ENCODE results near the gene DPM1.
A peak's percentile ranks its signal among the peaks of the same experiment; 100 is the strongest.

DPM1 gene

DNA sequence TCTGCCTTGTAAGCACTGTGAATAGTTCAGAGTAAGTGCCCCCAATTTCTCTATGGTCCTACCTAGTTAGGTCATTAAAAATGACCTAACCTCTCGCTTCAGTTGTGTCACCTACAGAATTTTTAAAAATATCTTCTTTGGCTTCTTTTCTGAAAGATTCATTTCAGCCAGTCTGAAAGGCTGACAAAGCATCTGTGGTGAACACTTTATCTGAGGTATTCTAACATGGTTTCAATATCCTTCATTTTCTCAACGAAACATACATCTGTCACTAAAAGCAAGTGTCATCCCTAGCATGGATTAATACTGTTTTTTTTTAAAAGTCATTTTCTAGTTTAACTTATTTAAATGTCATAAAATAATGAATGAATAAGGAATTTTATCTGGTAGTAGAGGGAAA, 5.1 kb downstream of the DPM1 start:
- H3K4me3 ChIP-seq (ENCODE audit: low read depth in 1 of 2, low read length in 2 of 2): no peak overlapping the region
- H3K27ac ChIP-seq (ENCODE audit: low read length): no peak overlapping the region
- no peaks in the 10 kb centered on the region for H3K27me3 ChIP-seq (ENCODE audit: low read depth, low read length)
- H3K9me3 ChIP-seq (ENCODE audit: control insufficient read depth in 1 of 2, low read length in 2 of 2): no peaks in the 10 kb centered on the region
- H3K36me3 ChIP-seq (ENCODE audit: control insufficient read depth in 1 of 2, insufficient read depth in 2 of 2, low read length in 2 of 2): peaks cover 17 to 53% of the 10 kb centered on the region in 2 donors
- peaks cover 5 to 27% of the 10 kb centered on the region in 2 donors for H3K4me1 ChIP-seq (ENCODE audit: control insufficient read depth in 1 of 2, insufficient read depth in 2 of 2, low read length in 2 of 2)

DNA sequence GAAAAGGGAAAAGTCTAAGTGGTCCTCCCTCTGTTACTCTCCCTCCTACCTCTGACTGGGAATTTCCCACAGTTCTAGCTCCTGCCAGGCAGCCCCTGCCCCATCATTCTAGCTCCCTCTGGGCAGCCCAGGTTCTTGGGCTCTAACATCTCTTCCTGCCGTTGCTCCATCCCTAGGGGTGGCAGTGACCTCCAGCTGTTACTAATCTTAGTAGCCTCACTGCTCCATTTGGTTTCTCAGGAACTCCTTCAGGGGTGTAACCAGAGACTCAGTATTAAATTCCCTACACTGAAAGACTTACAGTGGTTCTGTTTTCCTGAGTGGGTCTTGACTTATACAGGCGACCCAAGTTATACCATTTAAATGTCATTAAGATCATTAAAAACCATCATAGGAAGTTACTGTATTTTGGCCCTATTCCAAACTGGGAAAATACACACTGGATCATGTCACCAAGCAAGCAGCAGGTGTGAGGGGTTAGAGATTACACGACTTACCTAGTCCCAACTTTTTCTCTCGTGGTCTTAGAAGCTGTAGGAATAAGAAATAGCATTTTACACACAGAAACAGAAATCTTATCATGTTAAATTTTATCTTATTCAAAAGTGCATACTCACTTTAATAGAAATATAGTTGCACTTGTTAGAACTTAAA, 10.1 kb downstream of the DPM1 start:
- no peaks in the 10 kb centered on the region for H3K9me3 ChIP-seq (ENCODE audit: control insufficient read depth in 1 of 2, low read length in 2 of 2)
- no peaks in the 10 kb centered on the region for H3K4me1 ChIP-seq (ENCODE audit: control insufficient read depth in 1 of 2, insufficient read depth in 2 of 2, low read length in 2 of 2)
- H3K27me3 ChIP-seq (ENCODE audit: low read depth, low read length): no peaks in the 10 kb centered on the region
- peaks cover 44 to 80% of the 10 kb centered on the region in 2 donors for H3K36me3 ChIP-seq (ENCODE audit: control insufficient read depth in 1 of 2, insufficient read depth in 2 of 2, low read length in 2 of 2)
- no peak overlapping the region for H3K4me3 ChIP-seq (ENCODE audit: low read depth in 1 of 2, low read length in 2 of 2)
- no peak overlapping the region for H3K27ac ChIP-seq (ENCODE audit: low read length)

DNA sequence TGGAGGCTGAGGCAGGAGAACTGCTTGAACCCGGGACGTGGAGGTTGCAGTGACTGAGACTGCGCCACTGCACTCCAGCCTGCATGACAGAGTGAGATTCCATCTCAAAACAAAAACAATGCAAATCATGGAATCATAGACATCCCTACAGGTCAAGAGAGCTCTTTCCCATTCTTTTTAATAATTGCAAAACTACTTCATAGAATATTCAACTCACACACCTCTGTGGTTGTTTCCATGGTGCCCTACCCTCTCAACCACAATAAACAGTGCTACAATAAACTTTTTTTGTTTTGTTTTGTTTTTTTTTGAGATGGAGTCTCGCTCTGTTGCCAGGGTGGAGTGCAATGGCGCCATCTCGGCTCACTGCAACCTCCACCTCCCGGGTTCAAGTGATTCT, 15.3 kb downstream of the DPM1 start:
- H3K27me3 ChIP-seq (ENCODE audit: low read depth, low read length): no peaks in the 10 kb centered on the region
- H3K27ac ChIP-seq (ENCODE audit: low read length): no peak overlapping the region
- no peaks in the 10 kb centered on the region for H3K4me1 ChIP-seq (ENCODE audit: control insufficient read depth in 1 of 2, insufficient read depth in 2 of 2, low read length in 2 of 2)
- no peaks in the 10 kb centered on the region for H3K9me3 ChIP-seq (ENCODE audit: control insufficient read depth in 1 of 2, low read length in 2 of 2)
- H3K4me3 ChIP-seq (ENCODE audit: low read depth in 1 of 2, low read length in 2 of 2): no peak overlapping the region
- peaks cover 48 to 77% of the 10 kb centered on the region in 2 donors for H3K36me3 ChIP-seq (ENCODE audit: control insufficient read depth in 1 of 2, insufficient read depth in 2 of 2, low read length in 2 of 2)

DNA sequence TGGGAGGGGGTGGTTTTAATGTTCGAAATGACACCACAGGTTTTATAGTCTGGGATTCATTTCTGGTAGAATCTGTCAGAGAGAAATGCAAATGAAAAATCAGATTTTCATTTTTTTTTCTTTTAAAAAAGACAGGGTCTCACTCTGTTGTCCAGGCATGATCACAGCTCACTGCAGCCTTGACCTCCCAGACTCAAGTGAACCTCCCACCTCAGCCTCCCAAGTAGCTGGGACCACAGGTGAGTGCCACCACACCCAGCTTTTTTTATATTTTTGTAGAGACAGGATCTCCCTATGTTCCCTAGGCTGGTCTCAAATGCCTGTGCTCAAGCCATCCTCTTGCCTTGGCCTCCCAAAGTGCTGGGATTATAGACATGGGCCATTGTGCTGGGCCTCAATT, 24.7 kb downstream of the DPM1 start:
- Histone ChIP-seq H3K27me3 (ENCODE audit: low read depth, low read length) (no peaks in the 10 kb centered on the region), H3K9me3 (ENCODE audit: control insufficient read depth in 1 of 2, low read length in 2 of 2) (no peaks in the 10 kb centered on the region), H3K36me3 (ENCODE audit: control insufficient read depth in 1 of 2, insufficient read depth in 2 of 2, low read length in 2 of 2) (peaks cover 24 to 25% of the 10 kb centered on the region in 2 donors), H3K4me1 (ENCODE audit: control insufficient read depth in 1 of 2, insufficient read depth in 2 of 2, low read length in 2 of 2) (peaks cover 8 to 10% of the 10 kb centered on the region in 2 donors), H3K4me3 (ENCODE audit: low read depth in 1 of 2, low read length in 2 of 2) (no peak overlapping the region), H3K27ac (ENCODE audit: low read length) (no peak overlapping the region)

DNA sequence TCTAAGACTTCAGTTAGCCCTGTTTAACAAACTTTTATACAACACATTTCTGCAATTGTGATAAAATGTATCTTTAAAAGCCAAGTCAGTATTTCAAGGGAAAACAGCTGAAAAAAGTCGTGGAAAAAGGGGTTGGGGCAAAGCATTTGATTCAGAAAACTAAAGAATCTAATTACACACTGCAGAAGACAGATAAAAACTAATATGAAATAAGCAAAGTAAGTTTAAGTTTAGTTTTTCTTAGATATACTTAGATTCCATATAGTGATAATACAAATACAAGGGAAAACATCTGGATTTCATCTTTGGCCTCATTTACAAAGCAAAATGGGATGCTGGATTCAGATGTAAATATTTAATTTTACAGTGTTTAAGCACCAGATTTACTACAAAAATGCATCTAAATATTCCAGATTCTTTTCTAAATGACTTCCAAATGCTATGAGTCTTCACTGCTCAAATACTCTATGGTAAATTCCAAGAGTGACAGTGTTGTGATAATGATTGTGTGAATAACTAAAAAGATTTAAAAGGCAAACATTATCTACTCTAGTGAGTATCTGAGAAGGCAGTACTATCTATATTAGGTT, 25.5 kb downstream of the DPM1 start:
- H3K9me3 ChIP-seq (ENCODE audit: control insufficient read depth in 1 of 2, low read length in 2 of 2): no peaks in the 10 kb centered on the region
- no peaks in the 10 kb centered on the region for H3K27me3 ChIP-seq (ENCODE audit: low read depth, low read length)
- no peak overlapping the region for H3K27ac ChIP-seq (ENCODE audit: low read length)
- H3K36me3 ChIP-seq (ENCODE audit: control insufficient read depth in 1 of 2, insufficient read depth in 2 of 2, low read length in 2 of 2): peaks cover 22 to 24% of the 10 kb centered on the region in 2 donors
- H3K4me1 ChIP-seq (ENCODE audit: control insufficient read depth in 1 of 2, insufficient read depth in 2 of 2, low read length in 2 of 2): peaks cover 10 to 17% of the 10 kb centered on the region in 2 donors
- no peak overlapping the region for H3K4me3 ChIP-seq (ENCODE audit: low read depth in 1 of 2, low read length in 2 of 2)

DNA sequence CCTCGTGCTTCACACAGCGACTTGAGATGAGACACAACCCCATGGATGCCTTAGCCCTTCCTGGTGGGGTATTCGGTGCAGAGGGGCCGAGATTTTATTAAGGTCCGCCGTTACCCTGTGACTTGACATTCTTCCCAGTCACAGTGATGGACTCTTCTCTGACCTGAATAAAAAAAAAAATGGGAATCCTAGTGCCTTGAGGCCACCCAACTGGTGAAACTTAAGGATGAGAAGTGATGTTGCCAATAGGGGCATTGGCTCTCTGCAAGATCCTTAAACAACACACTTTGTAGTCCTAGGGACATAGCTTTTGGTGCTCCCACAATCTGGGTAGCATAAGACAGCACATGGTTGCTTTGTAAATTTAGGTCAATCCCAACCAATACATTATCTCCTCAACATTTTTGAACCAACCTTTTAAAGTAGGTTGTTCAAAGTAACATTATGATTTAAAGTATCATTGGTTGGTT, 26.3 kb downstream of the DPM1 start:
- Histone ChIP-seq H3K27me3 (ENCODE audit: low read depth, low read length) (no peaks in the 10 kb centered on the region), H3K36me3 (ENCODE audit: control insufficient read depth in 1 of 2, insufficient read depth in 2 of 2, low read length in 2 of 2) (peaks cover 22 to 24% of the 10 kb centered on the region in 2 donors), H3K4me1 (ENCODE audit: control insufficient read depth in 1 of 2, insufficient read depth in 2 of 2, low read length in 2 of 2) (peaks cover 10 to 17% of the 10 kb centered on the region in 2 donors), H3K27ac (ENCODE audit: low read length) (peak overlapping the region; percentile 93), H3K9me3 (ENCODE audit: control insufficient read depth in 1 of 2, low read length in 2 of 2) (no peaks in the 10 kb centered on the region), H3K4me3 (ENCODE audit: low read depth in 1 of 2, low read length in 2 of 2) (peak overlapping the region; percentile 35 to 63)

DNA sequence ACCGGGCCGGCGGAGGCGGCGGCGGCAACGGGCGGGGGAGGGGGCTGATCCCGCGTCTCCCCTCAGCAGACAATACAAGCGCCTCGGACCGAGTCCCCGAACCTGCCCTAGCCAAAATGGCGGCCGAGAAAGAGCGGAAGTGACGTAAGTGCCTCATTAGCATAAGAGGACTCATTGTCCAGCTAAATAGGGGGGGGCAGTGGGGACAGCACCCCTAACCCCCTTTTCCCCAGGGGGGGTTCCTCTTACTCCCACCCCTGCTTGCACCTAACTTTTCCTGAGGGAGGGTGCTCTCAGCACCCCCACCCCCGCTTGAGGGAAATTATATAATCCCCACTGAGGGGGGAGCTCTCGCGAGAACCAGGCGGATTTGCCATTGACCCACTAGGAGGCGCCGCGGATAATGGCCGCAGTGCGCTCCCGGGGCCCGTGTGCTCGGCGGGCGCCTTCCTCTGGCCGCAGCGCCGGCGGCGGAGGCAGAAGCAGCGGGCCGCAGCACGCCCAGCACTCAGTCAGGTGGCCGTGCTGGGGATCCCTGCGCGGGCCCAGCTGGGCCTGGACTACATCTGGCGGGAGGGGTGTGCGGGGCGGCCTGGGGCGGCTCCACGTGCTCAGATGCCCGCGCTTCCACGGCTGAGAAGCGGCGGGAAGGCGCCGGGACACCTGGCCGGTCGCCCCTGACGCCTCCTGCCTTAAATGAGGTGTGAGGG, 26.9 kb downstream of the DPM1 start, which contains the start of gene ADNP:
TSS of gene ADNP (minus strand) at position 132 of the 710 bp plus-strand sequence. CDS start 27,441 bp downstream, outside the sequence.
- no peaks in the 10 kb centered on the region for H3K27me3 ChIP-seq (ENCODE audit: low read depth, low read length)
- H3K36me3 ChIP-seq (ENCODE audit: control insufficient read depth in 1 of 2, insufficient read depth in 2 of 2, low read length in 2 of 2): peaks cover 21 to 22% of the 10 kb centered on the region in 2 donors
- no peaks in the 10 kb centered on the region for H3K9me3 ChIP-seq (ENCODE audit: control insufficient read depth in 1 of 2, low read length in 2 of 2)
- peaks cover 10 to 17% of the 10 kb centered on the region in 2 donors for H3K4me1 ChIP-seq (ENCODE audit: control insufficient read depth in 1 of 2, insufficient read depth in 2 of 2, low read length in 2 of 2)
- H3K27ac ChIP-seq (ENCODE audit: low read length): peak within 1 kb of the TSS; percentile 93
- peak within 1 kb of the TSS; percentile 65 to 82 for H3K4me3 ChIP-seq (ENCODE audit: low read depth in 1 of 2, low read length in 2 of 2)

DNA sequence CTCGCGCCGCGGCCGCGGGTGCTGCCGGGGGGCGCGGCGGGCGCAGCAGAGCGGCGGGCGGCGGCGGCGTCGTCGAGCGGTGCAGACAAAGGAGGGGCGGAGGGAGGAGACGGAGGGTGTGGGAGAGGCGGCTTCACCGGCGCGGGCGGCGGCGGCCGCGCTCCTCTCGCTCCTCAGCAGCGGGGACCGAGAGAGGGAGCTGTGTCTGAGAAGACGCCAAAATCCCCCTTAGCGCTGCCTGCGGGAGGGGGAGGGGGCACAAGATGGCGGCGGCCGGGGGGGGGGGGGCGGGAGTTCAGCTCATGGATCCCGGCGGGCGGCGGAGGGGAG, 27.4 kb downstream of the DPM1 start:
- no peaks in the 10 kb centered on the region for H3K27me3 ChIP-seq (ENCODE audit: low read depth, low read length)
- H3K36me3 ChIP-seq (ENCODE audit: control insufficient read depth in 1 of 2, insufficient read depth in 2 of 2, low read length in 2 of 2): peaks cover 21 to 22% of the 10 kb centered on the region in 2 donors
- no peaks in the 10 kb centered on the region for H3K9me3 ChIP-seq (ENCODE audit: control insufficient read depth in 1 of 2, low read length in 2 of 2)
- H3K4me3 ChIP-seq (ENCODE audit: low read depth in 1 of 2, low read length in 2 of 2): peak overlapping the region; percentile 56 to 63
- H3K4me1 ChIP-seq (ENCODE audit: control insufficient read depth in 1 of 2, insufficient read depth in 2 of 2, low read length in 2 of 2): peaks cover 10 to 20% of the 10 kb centered on the region in 2 donors
- H3K27ac ChIP-seq (ENCODE audit: low read length): peak overlapping the region; percentile 93

DNA sequence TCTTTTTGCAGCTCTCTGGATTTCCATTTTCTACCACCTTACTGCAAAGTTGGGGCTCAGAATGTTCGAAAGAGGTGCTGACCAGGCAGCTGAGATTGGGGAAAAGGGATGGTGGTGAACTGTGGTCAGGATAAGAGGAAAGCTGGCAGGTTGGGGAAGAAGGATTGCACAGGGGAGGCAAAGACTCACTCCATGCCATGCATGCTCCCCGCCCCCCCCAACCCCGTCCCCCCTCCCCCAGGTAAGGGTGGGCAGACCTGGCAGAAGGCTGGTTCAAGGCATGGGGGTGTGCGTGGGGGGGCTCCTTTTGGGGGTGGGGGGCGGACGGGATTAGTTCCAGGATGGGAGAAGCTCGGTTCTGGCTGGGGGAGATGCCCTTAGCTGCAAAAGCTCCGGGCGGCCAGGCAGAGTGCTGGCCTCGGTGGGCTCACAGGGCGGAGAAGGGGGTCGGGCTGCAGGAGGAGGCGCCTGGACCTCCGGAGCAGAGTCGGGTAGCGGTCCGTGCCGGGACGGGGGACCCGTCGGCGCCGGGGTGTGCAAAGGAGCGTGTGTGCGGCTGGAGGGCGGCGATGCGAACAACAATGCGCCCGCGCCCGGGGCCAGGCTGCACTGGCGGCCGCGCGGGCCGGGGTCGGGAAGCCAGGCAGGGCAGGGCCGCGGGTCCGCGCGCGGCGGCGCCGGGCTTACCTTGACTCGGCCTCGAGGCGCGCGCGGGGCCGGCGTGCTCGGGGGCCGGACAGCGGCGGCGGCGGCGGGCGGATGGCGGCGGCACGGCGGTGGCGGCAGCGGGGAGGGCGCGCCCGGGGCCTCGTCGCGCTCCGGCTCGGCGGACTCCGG, 28.0 kb downstream of the DPM1 start:
- H3K4me3 ChIP-seq (ENCODE audit: low read depth in 1 of 2, low read length in 2 of 2): peak overlapping the region; percentile 65 to 82
- H3K4me1 ChIP-seq (ENCODE audit: control insufficient read depth in 1 of 2, insufficient read depth in 2 of 2, low read length in 2 of 2): peaks cover 13 to 25% of the 10 kb centered on the region in 2 donors
- H3K27ac ChIP-seq (ENCODE audit: low read length): peak overlapping the region; percentile 56
- H3K27me3 ChIP-seq (ENCODE audit: low read depth, low read length): no peaks in the 10 kb centered on the region
- peaks cover 15 to 17% of the 10 kb centered on the region in 2 donors for H3K36me3 ChIP-seq (ENCODE audit: control insufficient read depth in 1 of 2, insufficient read depth in 2 of 2, low read length in 2 of 2)
- no peaks in the 10 kb centered on the region for H3K9me3 ChIP-seq (ENCODE audit: control insufficient read depth in 1 of 2, low read length in 2 of 2)

DNA sequence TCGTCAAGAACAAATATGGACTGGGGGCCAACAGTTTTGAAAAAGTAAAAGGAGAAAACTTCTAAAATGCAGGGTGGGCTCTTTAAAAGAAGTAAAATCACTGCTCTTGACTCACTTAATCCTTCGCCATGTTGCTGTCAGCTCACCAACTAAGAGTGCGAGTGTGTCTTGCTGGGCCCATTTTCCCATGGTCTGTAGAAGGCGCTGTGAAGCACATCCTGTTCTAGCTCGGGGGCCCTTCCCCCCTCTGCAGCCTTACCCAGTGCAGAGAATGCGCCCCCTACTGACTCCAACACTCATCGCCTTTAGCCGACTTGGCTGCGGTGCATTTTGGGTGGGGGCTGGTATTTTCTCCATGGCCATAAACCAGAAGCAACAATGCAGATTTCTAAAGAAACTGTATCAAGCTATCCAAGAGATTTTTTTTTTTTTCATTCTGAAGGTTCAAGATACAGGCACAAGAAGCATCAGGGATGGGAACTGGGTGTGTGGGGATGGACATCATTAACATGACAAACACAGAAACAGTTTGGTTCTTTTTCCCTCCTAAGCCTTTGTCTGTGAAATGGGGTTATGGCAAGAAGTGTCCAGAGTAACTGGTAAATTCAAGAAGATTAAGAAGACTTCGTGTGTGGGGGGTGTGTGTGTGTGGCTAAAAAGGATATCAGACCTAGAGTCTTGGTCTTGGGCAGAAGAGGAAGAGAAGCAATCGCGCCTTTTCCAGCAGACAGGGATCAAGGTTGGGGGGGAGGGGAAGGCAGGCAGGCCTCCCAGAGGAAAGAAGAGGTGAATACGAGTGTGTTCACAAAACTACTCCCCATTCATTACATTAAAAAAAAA, 28.8 kb downstream of the DPM1 start:
- Histone ChIP-seq H3K27ac (ENCODE audit: low read length) (peak overlapping the region; percentile 56), H3K4me3 (ENCODE audit: low read depth in 1 of 2, low read length in 2 of 2) (peak overlapping the region; percentile 65 to 82), H3K27me3 (ENCODE audit: low read depth, low read length) (no peaks in the 10 kb centered on the region), H3K36me3 (ENCODE audit: control insufficient read depth in 1 of 2, insufficient read depth in 2 of 2, low read length in 2 of 2) (peaks cover 9 to 10% of the 10 kb centered on the region in 2 donors), H3K4me1 (ENCODE audit: control insufficient read depth in 1 of 2, insufficient read depth in 2 of 2, low read length in 2 of 2) (peaks cover 15 to 34% of the 10 kb centered on the region in 2 donors), H3K9me3 (ENCODE audit: control insufficient read depth in 1 of 2, low read length in 2 of 2) (no peaks in the 10 kb centered on the region)

Data from muscle layer of duodenum (tissue), 2 donors.